WERI-Rb-1 (cell line): Measurements from ENCODE around the gene NPHP4.
A peak's percentile ranks its signal among the peaks of the same experiment; 100 is the strongest.

Experiments
- DNase-seq: peaks from one replicate; pipeline ENCODE4 v3.0.0-alpha.2; 2020
- H3K27ac ChIP-seq: fragments of 250-450 bp; sonication (Bioruptor Pico); 2 replicates; pipeline ENCODE4 v1.5.1; 2020; ENCODE audit warnings: mild to moderate bottlenecking, moderate library complexity
- H3K27me3 ChIP-seq: fragments of 250-450 bp; sonication (Bioruptor Pico); 2 replicates; pipeline ENCODE4 v1.5.1; 2021; ENCODE audit warnings: mild to moderate bottlenecking, low read depth, moderate library complexity; ENCODE audit not compliant: insufficient read depth, severe bottlenecking
- H3K36me3 ChIP-seq: fragments of 250-450 bp; sonication (Bioruptor Pico); 2 replicates; pipeline ENCODE4 v1.5.1; 2020; ENCODE audit warnings: mild to moderate bottlenecking, moderate library complexity
- H3K4me3 ChIP-seq: 2 replicates; pipeline ENCODE4 v1.5.1; 2011; ENCODE audit warnings: low read depth, mild to moderate bottlenecking, control low read depth, low read length
- H3K9me3 ChIP-seq: fragments of 250-450 bp; sonication (Bioruptor Pico); 2 replicates; pipeline ENCODE4 v1.5.1; 2021; ENCODE audit warnings: mild to moderate bottlenecking, moderate library complexity; ENCODE audit not compliant: severe bottlenecking
- TF ChIP-seq, protein P1 (sequence below): IDR thresholded peaks from 2 replicates; pipeline ENCODE4 v1.5.1; 2011; ENCODE audit warnings: low read depth, mild to moderate bottlenecking, control low read depth, inconsistent platforms, low read length

The NPHP4 gene

DNA sequence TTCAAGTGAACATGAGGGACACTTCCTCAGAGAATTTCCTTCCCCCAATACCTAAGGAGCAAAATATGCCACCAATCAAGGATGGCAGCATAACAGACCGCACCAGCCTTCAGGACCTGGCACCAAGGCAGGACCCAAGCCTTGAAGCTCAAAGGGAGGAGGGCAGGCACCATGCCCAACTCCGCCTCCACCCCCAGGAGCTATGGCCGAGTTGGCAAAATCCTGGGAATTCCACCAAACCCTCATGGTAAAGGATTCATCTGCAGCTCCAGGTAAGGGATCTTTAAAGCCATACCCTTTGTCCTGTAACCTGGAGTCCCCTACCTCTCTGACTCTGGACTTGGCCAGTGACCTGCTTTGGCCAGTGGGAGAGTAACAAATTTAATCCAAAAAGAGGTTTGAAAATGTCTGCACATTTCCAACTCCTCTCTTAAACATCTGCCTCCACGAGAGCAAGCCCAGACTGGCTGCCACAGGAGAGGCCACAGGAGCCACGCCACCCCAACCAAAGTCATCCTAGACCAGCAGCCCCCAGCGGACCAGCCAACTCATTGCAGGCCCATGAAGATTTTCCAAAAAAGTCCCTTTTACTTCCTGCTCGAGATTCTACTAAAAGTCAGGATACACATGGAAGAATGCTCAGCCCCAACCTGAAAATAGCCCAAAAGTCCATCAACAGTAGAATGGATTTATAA, 41.9 kb downstream of the NPHP4 start:
- no peak for DNase-seq
- H3K27me3 ChIP-seq, result no peaks in the 10 kb centered on the region
- H3K9me3 ChIP-seq, result no peaks in the 10 kb centered on the region
- H3K36me3 ChIP-seq, result peaks cover 39% of the 10 kb centered on the region
- TF ChIP-seq, protein P1, sequence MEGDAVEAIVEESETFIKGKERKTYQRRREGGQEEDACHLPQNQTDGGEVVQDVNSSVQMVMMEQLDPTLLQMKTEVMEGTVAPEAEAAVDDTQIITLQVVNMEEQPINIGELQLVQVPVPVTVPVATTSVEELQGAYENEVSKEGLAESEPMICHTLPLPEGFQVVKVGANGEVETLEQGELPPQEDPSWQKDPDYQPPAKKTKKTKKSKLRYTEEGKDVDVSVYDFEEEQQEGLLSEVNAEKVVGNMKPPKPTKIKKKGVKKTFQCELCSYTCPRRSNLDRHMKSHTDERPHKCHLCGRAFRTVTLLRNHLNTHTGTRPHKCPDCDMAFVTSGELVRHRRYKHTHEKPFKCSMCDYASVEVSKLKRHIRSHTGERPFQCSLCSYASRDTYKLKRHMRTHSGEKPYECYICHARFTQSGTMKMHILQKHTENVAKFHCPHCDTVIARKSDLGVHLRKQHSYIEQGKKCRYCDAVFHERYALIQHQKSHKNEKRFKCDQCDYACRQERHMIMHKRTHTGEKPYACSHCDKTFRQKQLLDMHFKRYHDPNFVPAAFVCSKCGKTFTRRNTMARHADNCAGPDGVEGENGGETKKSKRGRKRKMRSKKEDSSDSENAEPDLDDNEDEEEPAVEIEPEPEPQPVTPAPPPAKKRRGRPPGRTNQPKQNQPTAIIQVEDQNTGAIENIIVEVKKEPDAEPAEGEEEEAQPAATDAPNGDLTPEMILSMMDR, result no peak
- H3K4me3 ChIP-seq, result no peak overlapping the region
- no peak overlapping the region for H3K27ac ChIP-seq

DNA sequence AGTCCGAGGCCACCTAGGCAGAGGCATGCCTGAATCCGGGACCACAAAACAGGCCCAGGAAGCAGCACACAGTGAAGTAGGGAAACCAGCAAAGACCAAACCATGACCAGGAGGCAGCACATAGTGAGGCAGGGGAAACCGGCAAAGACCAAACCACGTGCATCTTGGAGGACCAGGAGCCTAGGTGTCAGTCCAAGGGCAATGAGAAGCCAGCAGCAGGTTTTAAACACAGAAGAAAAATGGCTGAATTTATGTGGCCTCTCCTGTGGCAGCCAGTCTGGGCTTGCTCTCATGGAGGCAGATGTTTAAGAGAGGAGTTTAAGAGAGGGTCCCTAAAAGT, 42.5 kb downstream of the NPHP4 start:
- Histone ChIP-seq H3K9me3 (no peaks in the 10 kb centered on the region), H3K36me3 (peaks cover 34% of the 10 kb centered on the region), H3K4me3 (no peak overlapping the region), H3K27me3 (no peaks in the 10 kb centered on the region), H3K27ac (no peak overlapping the region)
- TF ChIP-seq, protein P1, result no peak
- DNase-seq, result no peak

DNA sequence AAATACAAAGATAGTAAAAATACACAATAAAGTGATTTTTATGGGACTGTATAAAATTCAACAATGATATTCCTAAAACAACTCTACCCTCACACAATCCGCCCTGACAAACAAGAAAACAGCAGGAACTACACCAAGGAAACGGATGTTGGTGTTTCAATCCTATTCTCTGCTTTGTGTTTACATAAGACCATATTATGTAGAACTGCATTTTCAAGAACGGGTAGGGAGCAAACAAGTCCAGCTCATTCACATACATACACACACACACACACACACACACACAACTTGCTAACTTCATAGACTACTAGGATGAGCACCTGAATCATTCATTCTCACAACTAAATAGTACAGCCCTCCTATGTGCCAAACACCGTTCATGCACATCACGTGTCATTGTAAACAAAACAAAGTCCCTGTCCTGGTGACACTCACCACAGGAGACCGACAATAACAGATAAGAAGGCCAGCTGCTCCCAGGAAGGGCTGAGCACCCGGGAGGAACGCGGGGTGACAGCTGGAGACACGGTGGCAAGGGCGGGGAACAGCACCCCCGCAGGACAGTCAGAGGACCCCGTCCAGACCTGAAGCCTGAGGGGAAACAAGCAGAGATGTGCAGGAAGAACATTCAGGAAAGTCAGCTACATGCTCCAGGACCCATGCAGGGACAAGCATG, 43.0 kb downstream of the NPHP4 start:
- TF ChIP-seq, protein P1, result peak; percentile 50
- H3K27me3 ChIP-seq, result no peaks in the 10 kb centered on the region
- no peak overlapping the region for H3K4me3 ChIP-seq
- peaks cover 30% of the 10 kb centered on the region for H3K36me3 ChIP-seq
- H3K27ac ChIP-seq, result no peak overlapping the region
- H3K9me3 ChIP-seq, result no peaks in the 10 kb centered on the region
- DNase-seq, result peak; percentile 54

DNA sequence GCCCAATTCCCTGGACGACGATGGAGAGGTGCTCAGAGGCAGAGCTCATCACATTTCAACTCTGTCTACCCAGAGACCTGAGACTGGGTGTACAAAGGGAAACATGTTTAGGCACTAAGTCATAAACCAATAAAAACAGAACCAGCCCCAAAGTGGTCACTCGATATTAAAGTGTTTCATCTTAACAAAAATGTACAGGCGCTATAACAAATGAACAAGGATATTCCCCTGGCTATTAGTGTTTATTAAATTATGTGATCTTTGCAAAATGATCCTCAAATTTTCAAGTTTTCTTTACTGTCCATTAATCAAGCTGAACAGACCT, 43.6 kb downstream of the NPHP4 start:
- TF ChIP-seq, protein P1, result no peak
- peaks cover 24% of the 10 kb centered on the region for H3K36me3 ChIP-seq
- H3K9me3 ChIP-seq, result no peaks in the 10 kb centered on the region

DNA sequence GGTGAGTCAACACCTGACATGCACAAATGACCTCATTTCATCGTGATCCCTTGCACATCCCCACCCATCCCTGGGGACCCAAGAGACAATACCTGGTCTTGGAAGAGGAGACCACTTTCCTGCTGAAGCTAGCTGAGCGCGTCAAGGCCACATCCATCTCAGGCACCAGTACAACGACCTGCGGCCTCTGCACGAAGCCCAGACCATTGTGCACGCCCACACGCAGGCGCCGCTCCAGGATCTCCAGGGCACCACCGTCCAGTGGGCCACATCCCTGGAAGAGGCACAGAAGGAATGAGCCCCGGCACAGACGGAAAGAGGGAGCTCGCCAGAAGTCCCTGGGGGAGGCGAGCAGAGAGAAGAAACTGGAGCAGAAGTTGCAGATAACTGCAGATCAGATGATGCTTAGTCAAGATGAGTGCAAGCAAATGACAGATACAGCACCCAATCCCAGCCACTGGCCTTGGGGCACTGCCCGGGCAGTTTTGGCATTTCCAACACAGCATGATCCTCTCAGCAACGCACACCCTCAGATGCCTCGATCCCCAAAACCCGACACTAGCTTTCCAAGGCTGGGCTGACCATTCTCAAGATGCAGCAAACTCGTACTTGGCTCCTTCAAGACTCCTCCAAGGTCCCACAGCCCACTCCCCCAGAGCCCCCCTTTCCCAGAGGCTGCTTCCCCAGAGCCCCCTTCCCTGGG, 44.1 kb downstream of the NPHP4 start:
- no peak overlapping the region for H3K27ac ChIP-seq
- TF ChIP-seq, protein P1, result no peak
- H3K9me3 ChIP-seq, result no peaks in the 10 kb centered on the region
- H3K36me3 ChIP-seq, result peaks cover 19% of the 10 kb centered on the region
- H3K27me3 ChIP-seq, result no peaks in the 10 kb centered on the region
- no peak for DNase-seq
- no peak overlapping the region for H3K4me3 ChIP-seq

More for the DNA sequence above, 43.6 kb downstream of the NPHP4 start:
- Histone ChIP-seq H3K27me3 (no peaks in the 10 kb centered on the region), H3K4me3 (no peak overlapping the region), H3K27ac (no peak overlapping the region)
- DNase-seq, result no peak
